K562 (cell line): ENCODE measurements around the gene MCL1. TPM values are rescaled to one million over a fixed set of nuclear protein-coding genes. Genes with fewer than 3 reads are reported as not detected.
A peak's percentile ranks its signal among the peaks of the same experiment; 100 is the strongest.

Experiments used
- ATF4 ChIP-seq: fragments of 450-650 bp; formaldehyde crosslinking; IDR thresholded peaks from 2 replicates; pipeline ENCODE4 v1.4.0; 2022; ENCODE audit warnings: mild to moderate bottlenecking, moderate library complexity
- C11orf30 ChIP-seq: fragments of 450-650 bp; IDR thresholded peaks from 2 replicates; pipeline ENCODE4 v1.6.1; 2016; ENCODE audit warnings: low read depth, mild to moderate bottlenecking
- ETV1 ChIP-seq: fragments of 450-650 bp; conservative IDR thresholded peaks from 2 replicates; pipeline ENCODE4 v1.6.1; 2016; ENCODE audit warnings: missing genetic modification characterization, control low read depth, low read depth, missing compliant biosample characterization
- EWSR1 ChIP-seq: fragments of 450-650 bp; IDR thresholded peaks from 2 replicates; pipeline ENCODE4 v1.6.1; 2018; ENCODE audit warnings: borderline replicate concordance, mild to moderate bottlenecking, low read depth, moderate library complexity; ENCODE audit not compliant: partially characterized antibody
- MCM3 ChIP-seq: fragments of 450-650 bp; IDR thresholded peaks from 2 replicates; pipeline ENCODE4 v1.6.1; 2016
- MED1 ChIP-seq: sonication (generic); formaldehyde crosslinking; IDR thresholded peaks from 2 replicates; pipeline ENCODE4 v1.8.1; 2023; ENCODE audit warnings: missing genetic modification reagents, borderline replicate concordance
- MXI1 ChIP-seq: IDR thresholded peaks from 2 replicates; pipeline ENCODE4 v1.6.1; 2011; ENCODE audit warnings: low read depth, mild to moderate bottlenecking, improper control_type of control experiment, low read length
- MYNN ChIP-seq, 2 experiments: sonication (generic); formaldehyde crosslinking in 1 of 2; IDR thresholded peaks; 2 replicates each; pipeline versions ENCODE4 v1.5.0 to v1.6.1; 2016 to 2020; ENCODE audit warnings: antibody characterized with exemption in 1 of 2, missing genetic modification reagents in 1 of 2
- NCOA2 ChIP-seq, 2 experiments: fragments of 450-650 bp; IDR thresholded peaks; 2 replicates each; pipeline ENCODE4 v1.6.1; 2018; ENCODE audit warnings: mild to moderate bottlenecking in 2 of 2, moderate library complexity in 1 of 2; ENCODE audit not compliant: partially characterized antibody in 2 of 2
- NELFE ChIP-seq: IDR thresholded peaks from 2 replicates; pipeline ENCODE4 v1.6.1; 2011; ENCODE audit warnings: mild to moderate bottlenecking; ENCODE audit not compliant: insufficient read depth, insufficient read length
- NR2F6 ChIP-seq: fragments of 450-650 bp; formaldehyde crosslinking; IDR thresholded peaks from 2 replicates; pipeline ENCODE4 v1.4.0; 2020; ENCODE audit warnings: mild to moderate bottlenecking
- PML ChIP-seq: IDR thresholded peaks from 2 replicates; pipeline ENCODE4 v1.6.1; 2012; ENCODE audit warnings: low read length, inconsistent platforms
- RBM39 ChIP-seq: fragments of 200-400 bp; formaldehyde crosslinking; optimal IDR thresholded peaks from 2 replicates; pipeline ENCODE3; 2018; ENCODE audit warnings: low read depth, low read length
- SFPQ ChIP-seq: fragments of 200-400 bp; formaldehyde crosslinking; IDR thresholded peaks from 2 replicates; pipeline ENCODE4 v1.6.1; 2017; ENCODE audit warnings: mild to moderate bottlenecking, low read depth, low read length, moderate library complexity
- TCF7L2 ChIP-seq: fragments of 150-350 bp; IDR thresholded peaks from 2 replicates; pipeline ENCODE4 v1.6.1; 2016; ENCODE audit warnings: low read depth, mild to moderate bottlenecking, low read length, moderate library complexity
- TCFL5 ChIP-seq: fragments of 250-450 bp; sonication (Bioruptor Pico); conservative IDR thresholded peaks from 2 replicates; pipeline ENCODE4 v1.6.1; 2021; ENCODE audit warnings: mild to moderate bottlenecking, moderate library complexity, matching md5 sums
- TEAD2 ChIP-seq: fragments of 450-650 bp; IDR thresholded peaks from 2 replicates; pipeline ENCODE4 v1.6.1; 2016; ENCODE audit warnings: missing genetic modification characterization, control low read depth, missing compliant biosample characterization
- THRAP3 ChIP-seq: fragments of 450-650 bp; IDR thresholded peaks from 2 replicates; pipeline ENCODE4 v1.6.1; 2016; ENCODE audit warnings: mild to moderate bottlenecking, inconsistent platforms, borderline replicate concordance
- TSC22D4 ChIP-seq: fragments of 450-650 bp; IDR thresholded peaks from 2 replicates; pipeline ENCODE4 v1.6.1; 2016; ENCODE audit warnings: missing genetic modification characterization, missing biosample characterization, control low read depth
- ZBTB7A ChIP-seq: IDR thresholded peaks from 2 replicates; pipeline ENCODE4 v1.6.1; 2011; ENCODE audit warnings: low read depth, mild to moderate bottlenecking, low read length, moderate library complexity, borderline replicate concordance; ENCODE audit not compliant: control insufficient read depth
- ZBTB9 ChIP-seq: fragments of 450-650 bp; formaldehyde crosslinking; IDR thresholded peaks from 2 replicates; pipeline ENCODE4 v1.4.0; 2020; ENCODE audit warnings: mild to moderate bottlenecking, moderate library complexity
- ZNF347 ChIP-seq: fragments of 450-650 bp; formaldehyde crosslinking; IDR thresholded peaks from 2 replicates; pipeline ENCODE4 v1.4.0; 2020; ENCODE audit warnings: low read depth, mild to moderate bottlenecking, moderate library complexity
- ZNF655 ChIP-seq: fragments of 250-450 bp; sonication (Bioruptor Pico); IDR thresholded peaks from 2 replicates; pipeline ENCODE4 v1.5.0; 2021
- ZNF696 ChIP-seq: fragments of 250-450 bp; sonication (Bioruptor Pico); conservative IDR thresholded peaks from 2 replicates; pipeline ENCODE4 v1.4.0; 2020; ENCODE audit warnings: mild to moderate bottlenecking, moderate library complexity
- polyA plus RNA-seq, 8 experiments: library from polyadenylated mRNA; depleted of rRNA in 4 of 8; stranded (reverse) in 5 of 8; unstranded in 3 of 8; fragments of >200 nt; fragmentation: Nextera tagmentation in 2 of 8; fragmentation: Illumina TruSeq in 1 of 8; extraction: Ambion mirVana in 2 of 8; extraction: Trizol in 1 of 8; gene quantifications; 2 replicates each; pipeline versions ENCODE4 v1.2.1 to v1.2.3, GENCODE V29; 2011 to 2014; ENCODE audit warnings: inconsistent platforms in 1 of 8, missing spikeins in 1 of 8
- total RNA-seq, 7 experiments: library from RNA; depleted of rRNA in 6 of 7; stranded (reverse); fragments of >200 nt in 6 of 7; fragmentation: Illumina TruSeq in 2 of 7; extraction: Trizol in 2 of 7; gene quantifications; 2 replicates each; pipeline versions ENCODE4 v1.2.1 to v1.2.3, GENCODE V29; 2011 to 2021; ENCODE audit warnings: low replicate concordance in 1 of 7

The MCL1 gene
- total and polyA plus RNA-seq, 9 of the 15 experiments (the other 6 are each of a cell fraction or from before 2014, with no cell fraction given) = 27.1 to 224 (median 138) TPM

GRCh38 chr1:150572918-150573647 lies 6.3 kb downstream of the MCL1 start (continued):
- no peak for TF ChIP-seq ZNF655 (CRISPR knock-in tag)
- peak; percentile 49 for TF ChIP-seq EWSR1
- TF ChIP-seq MYNN (IDR thresholded peaks at IDR 0.05) = peak; percentile 43; the same call in 1 of the 2 replicates
- TF ChIP-seq MYNN (CRISPR knock-in tag; IDR thresholded peaks at IDR 0.05) = no peak
- no peak for TF ChIP-seq THRAP3
- TF ChIP-seq MCM3 = no peak
- no peak for TF ChIP-seq ZBTB7A
- no peak for TF ChIP-seq MED1 (CRISPR knock-in tag)
- TF ChIP-seq TEAD2 = no peak
- no peak for TF ChIP-seq NELFE
- no peak for TF ChIP-seq ZNF347 (CRISPR knock-in tag)
- no peak for TF ChIP-seq ETV1 (tag)
- TF ChIP-seq TCFL5 = no peak
- peak; percentile 35 for TF ChIP-seq PML
- peak; percentile 32; the same call in 1 of the 2 replicates for TF ChIP-seq ATF4
- TF ChIP-seq TCF7L2 = no peak
- TF ChIP-seq ZNF696 (CRISPR knock-in tag) = no peak
- TF ChIP-seq ZBTB9 (CRISPR knock-in tag) = no peak
- no peak for TF ChIP-seq NCOA2 (IDR thresholded peaks at IDR 0.05; ENCODE audit: partially characterized antibody in 2 of 2)
- TF ChIP-seq NR2F6 (CRISPR knock-in tag) = no peak
- no peak for TF ChIP-seq RBM39
- no peak for TF ChIP-seq TSC22D4 (tag)
- TF ChIP-seq MXI1 = no peak
- no peak for TF ChIP-seq C11orf30
- TF ChIP-seq SFPQ = no peak
